ENCODE results near the gene OPN3. TPM values are rescaled to one million over a fixed set of nuclear protein-coding genes. Genes with fewer than 3 reads are reported as not detected.

The OPN3 gene
- total and polyA plus RNA-seq, 2 donors (not counting 3 experiments of a cell fraction or from before 2014, with no cell fraction given), result 16.1 to 23.9 TPM

DNA sequence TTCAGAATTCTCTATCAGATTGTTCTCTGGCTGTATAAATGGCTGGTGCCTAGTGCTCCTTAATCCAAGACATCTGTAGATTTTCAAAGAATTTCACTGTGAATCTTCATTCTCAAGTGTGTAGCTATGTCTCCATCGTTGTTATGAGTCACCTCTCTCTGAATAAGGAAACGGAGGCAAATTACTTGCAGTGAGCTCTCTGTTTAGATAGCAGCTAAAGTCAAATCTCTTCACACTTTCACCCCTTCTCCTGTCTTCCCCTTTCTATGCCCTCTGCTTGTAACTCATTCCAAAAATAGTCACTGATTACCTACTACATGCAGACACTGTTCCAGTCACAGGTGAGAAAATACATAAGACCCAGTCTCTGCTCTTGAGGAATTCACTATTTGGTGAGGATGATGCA, 39.7 kb downstream of the OPN3 start:
- Histone ChIP-seq H3K36me3 (ENCODE audit: control insufficient read depth in 2 of 2, extremely low read depth in 1 of 2, insufficient read depth in 2 of 2, low read length in 2 of 2) (peaks cover 0 to 2% of the 10 kb centered on the region in 2 experiments), H2AFZ (ENCODE audit: low read depth, low read length) (no peak overlapping the region), H3K9me3 (replicated peaks; ENCODE audit: control insufficient read depth, insufficient read depth, low read length) (no peaks in the 10 kb centered on the region), H3K27me3 (ENCODE audit: control insufficient read depth in 2 of 2, insufficient read depth in 2 of 2, low read length in 2 of 2) (no peaks in the 10 kb centered on the region), H3K4me2 (ENCODE audit: insufficient read depth, low read length) (no peak overlapping the region), H3K9me1 (replicated peaks; ENCODE audit: control insufficient read depth, extremely low read depth, insufficient read depth, low read length) (no peaks in the 10 kb centered on the region), H3K4me3 (replicated peaks in 1 of 3; ENCODE audit: insufficient read depth in 1 of 3, low read depth in 1 of 3, low read length in 3 of 3) (no peak overlapping the region), H4K20me1 (replicated peaks; ENCODE audit: control insufficient read depth, extremely low read depth, insufficient read depth, low read length) (no peaks in the 10 kb centered on the region), H3K4me1 (ENCODE audit: control insufficient read depth, extremely low read depth, insufficient read depth, low read length) (no peaks in the 10 kb centered on the region), H3K27ac (ENCODE audit: insufficient read depth, low read depth, low read length) (no peak overlapping the region), H3K9ac (replicated peaks; ENCODE audit: extremely low read depth, insufficient read depth, low read length) (no peak overlapping the region), H3K79me2 (ENCODE audit: control insufficient read depth, insufficient read depth, low read length) (no peaks in the 10 kb centered on the region)
- intact Hi-C loops (cut with micrococcal nuclease) (no loop called here), dilution Hi-C loops (cut with MboI; ENCODE audit: extremely low pct_ligation_motif_present, low sequenced_read_pairs) (no loop called here)
- FAIRE-seq (no peak), DNase-seq (ENCODE audit: low read depth, low spot score) (no peak)
- BruUV-seq (replicated peaks), result no TSS peak
- ChIA-PET POLR2A (no interaction called here), CTCF (interaction anchor here (0.9 kb wide), 1 partner anchor 9 kb away, joined by 3 read pairs; no protein-coding TSS in a partner anchor)
- TF ChIP-seq JUN (IDR thresholded peaks at IDR 0.05; ENCODE audit: borderline replicate concordance, insufficient read depth, insufficient read length, low read depth) (no peak), POLR2A (IDR thresholded peaks at IDR 0.05; ENCODE audit: low read depth, low read length) (no peak), GATA2 (IDR thresholded peaks at IDR 0.05; ENCODE audit: insufficient read depth, insufficient read length, low read depth, low read length) (no peak), EZH2 (IDR thresholded peaks at IDR 0.05; ENCODE audit: borderline replicate concordance, low read depth, low read length, severe bottlenecking) (no peak), MYC (IDR thresholded peaks at IDR 0.05; ENCODE audit: low read depth, low read length) (no peak), POLR2AphosphoS5 (IDR thresholded peaks at IDR 0.05; ENCODE audit: insufficient read depth, low read depth, low read length) (no peak), FOS (IDR thresholded peaks at IDR 0.05; ENCODE audit: borderline replicate concordance, insufficient read depth, low read length) (no peak)
- TF ChIP-seq, protein P1, sequence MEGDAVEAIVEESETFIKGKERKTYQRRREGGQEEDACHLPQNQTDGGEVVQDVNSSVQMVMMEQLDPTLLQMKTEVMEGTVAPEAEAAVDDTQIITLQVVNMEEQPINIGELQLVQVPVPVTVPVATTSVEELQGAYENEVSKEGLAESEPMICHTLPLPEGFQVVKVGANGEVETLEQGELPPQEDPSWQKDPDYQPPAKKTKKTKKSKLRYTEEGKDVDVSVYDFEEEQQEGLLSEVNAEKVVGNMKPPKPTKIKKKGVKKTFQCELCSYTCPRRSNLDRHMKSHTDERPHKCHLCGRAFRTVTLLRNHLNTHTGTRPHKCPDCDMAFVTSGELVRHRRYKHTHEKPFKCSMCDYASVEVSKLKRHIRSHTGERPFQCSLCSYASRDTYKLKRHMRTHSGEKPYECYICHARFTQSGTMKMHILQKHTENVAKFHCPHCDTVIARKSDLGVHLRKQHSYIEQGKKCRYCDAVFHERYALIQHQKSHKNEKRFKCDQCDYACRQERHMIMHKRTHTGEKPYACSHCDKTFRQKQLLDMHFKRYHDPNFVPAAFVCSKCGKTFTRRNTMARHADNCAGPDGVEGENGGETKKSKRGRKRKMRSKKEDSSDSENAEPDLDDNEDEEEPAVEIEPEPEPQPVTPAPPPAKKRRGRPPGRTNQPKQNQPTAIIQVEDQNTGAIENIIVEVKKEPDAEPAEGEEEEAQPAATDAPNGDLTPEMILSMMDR (IDR thresholded peaks at IDR 0.05; ENCODE audit: extremely low read depth in 1 of 2, insufficient read depth in 1 of 2, low read depth in 1 of 2, low read length in 2 of 2), result no peak
- TF ChIP-seq, protein P2, sequence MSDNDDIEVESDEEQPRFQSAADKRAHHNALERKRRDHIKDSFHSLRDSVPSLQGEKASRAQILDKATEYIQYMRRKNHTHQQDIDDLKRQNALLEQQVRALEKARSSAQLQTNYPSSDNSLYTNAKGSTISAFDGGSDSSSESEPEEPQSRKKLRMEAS (IDR thresholded peaks at IDR 0.05; ENCODE audit: insufficient read depth, insufficient read length), result no peak
